Breast epithelium (tissue), 3 donors: ENCODE measurements around the gene SPTB.
A peak's percentile ranks its signal among the peaks of the same experiment; 100 is the strongest.

Experiments used
- CTCF ChIP-seq, 3 donors: fragments of 450-650 bp; IDR thresholded peaks; one replicate each; pipeline ENCODE4 v1.5.1; 2016 to 2017; ENCODE audit warnings: antibody characterized with exemption in 3 of 3, mild to moderate bottlenecking in 3 of 3, moderate library complexity in 3 of 3
- POLR2A ChIP-seq: fragments of 450-650 bp; IDR thresholded peaks from one replicate; pipeline ENCODE4 v1.6.1; 2016; ENCODE audit warnings: antibody characterized with exemption, mild to moderate bottlenecking, moderate library complexity
- POLR2AphosphoS5 ChIP-seq, 3 donors: sonication (generic); formaldehyde crosslinking; IDR thresholded peaks; one replicate each; pipeline ENCODE4 v1.6.1; 2017; ENCODE audit warnings: antibody characterized with exemption in 3 of 3

- TF ChIP-seq CTCF (IDR thresholded peaks at IDR 0.05) (no peak), POLR2AphosphoS5 (IDR thresholded peaks at IDR 0.05) (peak in 1 of 3 donors; percentile 28), POLR2A (no peak)
Measured at GRCh38 chr14:64736271-64737169, 143.2 kb downstream of the SPTB start.
